K562 (cell line): ENCODE data around the gene HTRA3. TPM values are rescaled to one million over a fixed set of nuclear protein-coding genes. Genes with fewer than 3 reads are reported as not detected.
A peak's percentile ranks its signal among the peaks of the same experiment; 100 is the strongest.

Experiments
- ATAC-seq: fragments of 200-7000 bp; cut with Tn5 transposase; 3 replicates; pipeline ENCODE4 v1.9.1; 2020; ENCODE audit warnings: moderate library complexity
- BruUV-seq: library from RNA; stranded (reverse); fragments of 400-500 nt; replicated peaks from 2 replicates; lab custom pipeline; 2021; lab: Mats Ljungman, UMichigan
- CTCF ChIA-PET: fragments of 300-600 bp; formaldehyde crosslinking; extraction: SDS; loops from one replicate; lab custom pipeline; 2021; ENCODE audit warnings: low intra/inter-chr PET ratio; lab: Yijun Ruan, JAX
- POLR2A ChIA-PET: fragments of 300-600, 350-650 bp; sonication (Branson Sonifier 250); formaldehyde crosslinking; extraction: SDS; loops from one replicate; lab custom pipeline; 2021; ENCODE audit warnings: antibody characterized with exemption, inconsistent platforms; lab: Yijun Ruan, JAX
- DNase-seq, 4 experiments: peaks; one replicate each; pipeline versions ENCODE4 v3.0.0 to v3.0.0-alpha.2; 2011 to 2018; ENCODE audit warnings: low spot score in 3 of 4, mixed read lengths in 3 of 4; ENCODE audit errors: extremely low read depth in 1 of 4
- FAIRE-seq: peaks from 2 replicates; lab custom pipeline; 2011; peaks lifted over from hg19 to GRCh38; lab: Jason Lieb, UNC
- H2AFZ ChIP-seq: 2 replicates; pipeline ENCODE4 v1.6.0; 2011; ENCODE audit warnings: low read depth, low read length, control low read depth, inconsistent platforms
- H3K27ac ChIP-seq: fragments of 200-600 bp; 3 replicates; pipeline ENCODE4 v1.8.0; 2011; ENCODE audit warnings: low read depth, mild to moderate bottlenecking, control low read depth, inconsistent platforms, low read length, moderate library complexity, mixed read lengths; ENCODE audit errors: extremely low read depth
- H3K27me3 ChIP-seq, 2 experiments: fragments of 300-600 bp in 1 of 2; 2 replicates in 1 of 2; 3 replicates in 1 of 2; pipeline versions ENCODE4 v1.6.0 to v1.8.0; 2011; ENCODE audit warnings: inconsistent platforms in 2 of 2, low read length in 2 of 2, mild to moderate bottlenecking in 1 of 2, mixed read lengths in 1 of 2, moderate library complexity in 1 of 2; ENCODE audit not compliant: control insufficient read depth in 2 of 2, insufficient read depth in 2 of 2
- H3K36me3 ChIP-seq: fragments of 300-600 bp; 3 replicates; pipeline ENCODE4 v1.8.0; 2011; ENCODE audit warnings: mild to moderate bottlenecking, low read length, inconsistent platforms; ENCODE audit not compliant: control insufficient read depth, insufficient read depth
- H3K4me1 ChIP-seq, 2 experiments: fragments of 200-600 bp in 1 of 2; replicated peaks in 1 of 2; 2 replicates in 1 of 2; 3 replicates in 1 of 2; pipeline versions ENCODE4 v1.5.1 to v1.8.0; 2011; ENCODE audit warnings: inconsistent platforms in 2 of 2, low read length in 2 of 2, mild to moderate bottlenecking in 1 of 2, mixed read lengths in 1 of 2, moderate library complexity in 1 of 2; ENCODE audit not compliant: control insufficient read depth in 2 of 2, insufficient read depth in 2 of 2
- H3K4me2 ChIP-seq: 2 replicates; pipeline ENCODE4 v1.6.1; 2011; ENCODE audit warnings: low read length, control low read depth, inconsistent platforms, mixed read lengths; ENCODE audit not compliant: insufficient read depth
- H3K4me3 ChIP-seq: fragments of 200-600 bp; sonication (generic), shearing (Covaris generic); 2 replicates; pipeline ENCODE4 v1.5.1; 2016; ENCODE audit warnings: control low read depth, inconsistent platforms
- H3K79me2 ChIP-seq: fragments of 200-600 bp; 3 replicates; pipeline ENCODE4 v1.8.0; 2011; ENCODE audit warnings: low read length, inconsistent platforms; ENCODE audit not compliant: control insufficient read depth, insufficient read depth
- H3K9ac ChIP-seq, 2 experiments: 2 replicates each; pipeline versions ENCODE4 v1.6.0 to v1.6.1; 2011; ENCODE audit warnings: low read depth in 2 of 2, low read length in 2 of 2, control low read depth in 1 of 2, inconsistent platforms in 1 of 2, mild to moderate bottlenecking in 1 of 2, mixed read lengths in 1 of 2; ENCODE audit not compliant: insufficient read depth in 1 of 2
- H3K9me1 ChIP-seq: one replicate; pipeline ENCODE4 v1.6.0; 2011; ENCODE audit warnings: inconsistent platforms, mild to moderate bottlenecking, low read length, moderate library complexity; ENCODE audit not compliant: control insufficient read depth, insufficient read depth
- H3K9me3 ChIP-seq: replicated peaks from 2 replicates; pipeline ENCODE4 v1.5.1; 2011; ENCODE audit warnings: low read depth, low read length, inconsistent platforms; ENCODE audit not compliant: control insufficient read depth, insufficient read depth
- H4K20me1 ChIP-seq: replicated peaks from 2 replicates; pipeline ENCODE4 v1.6.1; 2011; ENCODE audit warnings: low read length, inconsistent platforms, mixed read lengths; ENCODE audit not compliant: control insufficient read depth, insufficient read depth
- BHLHE40 ChIP-seq: IDR thresholded peaks from 2 replicates; pipeline ENCODE4 v1.6.1; 2011; ENCODE audit warnings: low read length, improper control_type of control experiment
- NFIX ChIP-seq: fragments of 250-450 bp; sonication (Bioruptor Pico); IDR thresholded peaks from 2 replicates; pipeline ENCODE4 v1.4.0; 2020; ENCODE audit warnings: low read depth, mild to moderate bottlenecking, moderate library complexity
- SAP30 ChIP-seq: fragments of 200-600 bp; sonication (generic); IDR thresholded peaks from 2 replicates; pipeline ENCODE4 v1.6.1; 2012; ENCODE audit warnings: borderline replicate concordance, low read depth, mild to moderate bottlenecking, moderate library complexity, low read length, control low read depth, inconsistent platforms; ENCODE audit not compliant: insufficient read depth, poor library complexity, severe bottlenecking
- WGBS: fragments of 100-300 bp; shearing (Covaris generic); methylation state at CpG from one replicate; pipeline ENCODE4 v1.1.6; 2016; ENCODE audit warnings: low coverage, mixed read lengths; ENCODE audit not compliant: insufficient coverage; ENCODE audit errors: missing lambda C conversion rate; 5-methylcytosine and 5-hydroxymethylcytosine counted together
- in situ Hi-C: fragments of 300-500 bp; cut with MboI; formaldehyde crosslinking; loops from 4 replicates; pipeline ENCODE4 v1.15.0; 2018; ENCODE audit warnings: inconsistent platforms, mixed read lengths
- intact Hi-C: fragments of 100-400 bp; cut with micrococcal nuclease; formaldehyde crosslinking; loops from 2 replicates; pipeline ENCODE4 v1.14.2; 2022
- polyA plus RNA-seq, 8 experiments: library from polyadenylated mRNA; depleted of rRNA in 4 of 8; stranded (reverse) in 5 of 8; unstranded in 3 of 8; fragments of >200 nt; fragmentation: Nextera tagmentation in 2 of 8; fragmentation: Illumina TruSeq in 1 of 8; extraction: Ambion mirVana in 2 of 8; extraction: Trizol in 1 of 8; gene quantifications; 2 replicates each; pipeline versions ENCODE4 v1.2.1 to v1.2.3, GENCODE V29; 2011 to 2014; ENCODE audit warnings: inconsistent platforms in 1 of 8, missing spikeins in 1 of 8
- total RNA-seq, 7 experiments: library from RNA; depleted of rRNA in 6 of 7; stranded (reverse); fragments of >200 nt in 6 of 7; fragmentation: Illumina TruSeq in 2 of 7; extraction: Trizol in 2 of 7; gene quantifications; 2 replicates each; pipeline versions ENCODE4 v1.2.1 to v1.2.3, GENCODE V29; 2011 to 2021; ENCODE audit warnings: low replicate concordance in 1 of 7

HTRA3 gene
- total and polyA plus RNA-seq, 9 of the 15 experiments (the other 6 are each of a cell fraction or from before 2014, with no cell fraction given) = 0.04 TPM; not detected in 8

DNA sequence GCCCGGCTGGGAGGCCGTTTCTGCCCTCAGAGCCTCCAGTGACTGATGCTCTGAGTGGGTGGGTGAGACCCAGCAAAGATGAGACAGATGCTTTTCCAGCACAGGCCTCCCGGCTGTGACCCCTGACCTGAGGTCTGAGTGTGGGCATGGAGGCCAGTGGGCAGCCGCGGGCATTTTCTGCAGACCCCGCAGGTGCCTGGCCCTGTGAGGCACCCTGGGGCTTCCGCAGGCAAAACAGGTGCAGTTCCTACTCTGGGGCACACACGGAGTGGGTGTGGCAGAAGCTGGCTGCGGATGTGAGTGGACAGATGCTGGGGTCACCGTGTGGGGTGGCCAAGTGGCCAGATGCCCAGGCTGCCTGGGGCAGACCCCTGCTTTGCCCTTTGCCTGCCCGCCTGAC lies 14.8 kb downstream of the HTRA3 start (continued):
- TF ChIP-seq SAP30 = no peak

DNA sequence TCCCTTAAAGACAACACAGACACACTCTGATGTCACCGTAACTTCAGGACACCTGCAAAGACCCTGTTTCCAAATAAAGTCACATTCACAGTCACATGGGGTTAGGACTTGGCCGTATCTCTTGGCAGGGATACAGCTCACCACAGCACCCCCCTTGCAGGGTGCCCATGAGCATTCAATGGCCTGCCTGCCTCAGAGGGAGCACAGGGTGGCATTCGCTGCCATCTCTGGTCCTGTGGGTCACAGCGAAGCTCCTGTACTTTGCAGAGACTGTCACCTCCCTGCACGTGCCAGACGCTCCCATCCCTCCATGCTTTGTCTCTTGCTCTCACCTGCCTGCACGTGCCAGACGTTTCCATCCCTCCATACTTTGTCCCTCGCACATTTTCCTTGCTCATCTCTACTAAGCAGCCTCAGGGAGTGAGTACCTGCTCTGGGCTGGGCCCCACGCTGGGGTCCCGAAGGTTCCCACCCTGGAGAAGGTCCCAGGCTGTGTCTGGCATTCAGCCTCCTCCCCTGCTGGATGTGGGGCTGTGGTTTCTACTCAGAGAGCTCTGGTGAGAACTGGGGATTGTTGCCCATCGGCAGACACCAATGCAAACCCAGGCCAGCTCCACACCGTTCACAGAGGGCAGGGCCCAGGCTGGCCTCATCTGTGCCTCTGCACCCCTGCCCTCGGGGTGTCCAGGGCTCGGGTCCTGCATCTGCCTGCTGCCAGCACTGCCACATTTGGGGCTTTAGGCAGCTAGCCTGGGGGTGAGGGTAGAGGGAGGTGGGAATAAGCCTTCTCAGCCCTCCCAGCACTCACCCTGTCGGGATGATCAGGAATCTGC lies 15.8 kb downstream of the HTRA3 start:
- in situ Hi-C loops (no loop called here), intact Hi-C loops (no loop called here)
- H3K27me3 ChIP-seq = peaks cover 2 to 79% of the 10 kb centered on the region in 2 experiments; a peak in 4 of 5 replicates
- CTCF ChIA-PET = no interaction called here
- H4K20me1 ChIP-seq = peaks cover 5% of the 10 kb centered on the region; the same call in 1 of the 2 replicates
- no peak overlapping the region for H3K27ac ChIP-seq
- WGBS = 1% methylated on average over 15 of the region's 16 CpGs
- no peaks in the 10 kb centered on the region for H3K36me3 ChIP-seq
- H3K9me3 ChIP-seq = no peaks in the 10 kb centered on the region
- no peak overlapping the region for H2AFZ ChIP-seq
- no peak overlapping the region for H3K4me2 ChIP-seq
- DNase-seq = no peak
- TF ChIP-seq NFIX = no peak
- TF ChIP-seq BHLHE40 = peak; percentile 80
- no peak overlapping the region for H3K4me3 ChIP-seq
- no peaks in the 10 kb centered on the region for H3K9me1 ChIP-seq
- ATAC-seq = no peak
- no peak for FAIRE-seq
- BruUV-seq = no TSS peak
- H3K79me2 ChIP-seq = no peaks in the 10 kb centered on the region
- H3K9ac ChIP-seq = no peak overlapping the region; a peak in 1 of 4 replicates
- peaks cover 0 to 20% of the 10 kb centered on the region in 2 experiments; a peak in 2 of 5 replicates for H3K4me1 ChIP-seq
- POLR2A ChIA-PET = interaction anchor here (1.4 kb wide), 1 partner anchor 14 kb away, joined by 5 read pairs; no protein-coding TSS in a partner anchor
